Mononuclear cell (primary cell): ENCODE data around the gene TEX54. TPM values are rescaled to one million over a fixed set of nuclear protein-coding genes. Genes with fewer than 3 reads are reported as not detected.
A peak's percentile ranks its signal among the peaks of the same experiment; 100 is the strongest.
"Not testable (repeated sequence)": the region's sequence is repeated elsewhere in the genome, so short reads cannot be mapped to it uniquely, and the experiment has no call there.

Experiments
- H3K27me3 ChIP-seq: 2 replicates; pipeline ENCODE4 v1.6.0; 2011; ENCODE audit warnings: low read length, control low read depth; ENCODE audit not compliant: insufficient read depth
- H3K4me1 ChIP-seq: 2 replicates; pipeline ENCODE4 v1.5.1; 2011; ENCODE audit warnings: mild to moderate bottlenecking, low read length, control low read depth; ENCODE audit not compliant: insufficient read depth
- H3K4me3 ChIP-seq: 2 replicates; pipeline ENCODE4 v1.5.1; 2011; ENCODE audit warnings: mild to moderate bottlenecking, low read length, moderate library complexity
- H3K9me3 ChIP-seq: 2 replicates; pipeline ENCODE4 v1.5.1; 2011; ENCODE audit warnings: low read depth, mild to moderate bottlenecking, control low read depth, low read length
- total RNA-seq: library from RNA; depleted of rRNA; stranded (reverse); fragments of >200 nt; gene quantifications from one replicate; pipeline ENCODE4 v1.2.3, GENCODE V29; 2012

Gene TEX54
- total RNA-seq, 1 donor = 2.4 TPM

DNA sequence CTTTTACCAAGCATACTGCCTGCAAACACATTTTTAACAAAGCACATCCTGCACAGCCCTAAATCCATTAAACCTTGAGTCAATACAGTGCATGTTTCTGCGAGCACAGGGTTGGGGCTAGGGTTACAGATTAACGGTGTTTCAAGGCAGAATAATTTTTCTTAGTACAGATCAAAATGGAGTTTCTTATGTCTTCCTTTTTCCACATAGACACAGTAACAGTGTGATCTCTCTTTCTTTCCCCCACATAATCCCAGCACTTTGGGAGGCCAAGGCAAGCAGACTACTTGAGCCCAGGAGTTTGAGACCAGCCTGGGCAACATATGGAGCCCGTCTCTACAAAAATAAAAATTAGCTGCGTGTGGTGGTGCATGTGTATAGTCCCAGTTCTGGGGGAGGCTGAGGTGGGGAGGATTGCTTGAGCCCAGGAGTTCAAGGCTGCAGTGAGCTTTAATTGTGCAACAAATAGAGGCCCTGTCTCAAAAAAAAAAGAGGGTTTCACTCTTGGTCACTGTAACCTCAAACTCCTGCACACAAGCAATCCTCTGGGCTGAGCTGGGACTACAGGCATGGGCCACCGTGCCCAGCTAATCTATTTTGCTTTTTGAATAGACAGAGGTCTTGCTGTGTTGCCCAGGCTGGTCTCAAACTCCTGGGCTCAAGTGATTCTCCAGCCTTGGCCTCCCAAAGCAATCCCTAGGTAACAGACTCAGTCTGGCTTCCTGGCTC lies 28.4 kb upstream of the TEX54 start:
- Histone ChIP-seq H3K4me3 (no peak overlapping the region), H3K4me1 (peaks cover 20% of the 10 kb centered on the region), H3K9me3 (no peaks in the 10 kb centered on the region), H3K27me3 (no peaks in the 10 kb centered on the region)

DNA sequence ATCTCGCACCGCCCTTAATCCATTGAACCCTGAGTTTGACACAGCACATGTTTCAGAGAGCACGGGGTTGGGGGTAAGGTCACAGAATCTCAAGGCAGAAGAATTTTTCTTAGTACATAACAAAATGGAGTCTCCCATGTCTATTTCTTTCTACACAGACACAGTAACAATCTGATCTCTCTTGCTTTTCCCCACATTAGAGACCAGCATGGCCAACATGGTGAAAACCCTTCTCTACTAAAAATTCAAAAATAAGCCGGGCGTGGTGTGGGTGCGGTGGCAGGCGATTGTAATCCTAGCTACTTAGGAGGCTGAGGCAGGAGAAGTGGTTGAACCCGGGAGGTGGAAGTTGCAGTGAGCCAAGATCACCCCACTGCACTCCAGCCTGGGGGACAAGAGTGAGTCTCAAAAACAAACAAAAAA lies 26.7 kb upstream of the TEX54 start:
- not testable (repeated sequence) for H3K9me3 ChIP-seq, H3K27me3 ChIP-seq, H3K4me3 ChIP-seq
- H3K4me1 ChIP-seq = peaks cover 31% of the 10 kb centered on the region

DNA sequence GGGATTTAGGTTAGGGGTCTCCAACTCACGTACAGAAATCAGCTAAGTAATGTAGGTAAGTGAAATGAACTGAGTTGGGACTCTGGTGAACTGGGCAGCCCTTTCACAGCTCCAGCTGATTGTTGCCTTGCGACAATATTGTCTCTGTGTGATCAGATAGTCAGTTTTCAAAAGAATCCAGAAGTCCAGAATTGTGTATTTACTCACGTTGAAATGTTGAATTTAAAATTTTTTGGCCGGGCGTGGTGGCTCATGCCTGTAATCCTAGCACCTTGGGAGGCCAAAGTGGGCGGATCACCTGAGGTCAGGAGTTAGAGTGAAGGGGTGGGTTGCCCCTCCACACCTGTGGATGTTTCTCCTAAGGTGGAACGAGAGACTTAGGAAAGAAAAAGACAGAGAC lies 25.6 kb upstream of the TEX54 start:
- H3K27me3 ChIP-seq = no peaks in the 10 kb centered on the region
- no peak overlapping the region for H3K4me3 ChIP-seq
- peaks cover 42% of the 10 kb centered on the region for H3K4me1 ChIP-seq
- H3K9me3 ChIP-seq = no peaks in the 10 kb centered on the region

DNA sequence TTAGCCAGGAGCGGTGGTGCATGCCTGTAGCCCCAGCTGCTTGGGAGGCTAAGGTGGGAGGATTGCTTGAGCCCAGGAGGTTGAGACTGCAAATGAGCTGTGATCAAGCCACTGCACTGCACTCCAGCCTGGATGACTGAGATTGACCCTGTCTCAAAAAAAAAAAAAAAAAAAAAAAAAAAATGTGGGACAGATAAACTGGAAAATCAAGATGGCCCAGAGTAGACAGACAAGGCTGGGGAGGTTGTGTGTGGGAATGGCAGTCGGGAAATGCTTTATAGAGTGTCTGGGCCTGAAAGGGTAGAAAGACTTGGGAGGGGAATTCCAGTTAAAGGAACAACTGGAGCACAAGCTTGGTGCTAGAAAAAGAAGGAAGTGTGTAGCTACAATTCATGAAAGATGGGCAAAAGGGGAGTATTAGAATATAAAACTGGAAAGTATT lies 24.9 kb upstream of the TEX54 start:
- no peaks in the 10 kb centered on the region for H3K9me3 ChIP-seq
- H3K4me1 ChIP-seq = peaks cover 43% of the 10 kb centered on the region
- no peak overlapping the region for H3K4me3 ChIP-seq
- no peaks in the 10 kb centered on the region for H3K27me3 ChIP-seq

DNA sequence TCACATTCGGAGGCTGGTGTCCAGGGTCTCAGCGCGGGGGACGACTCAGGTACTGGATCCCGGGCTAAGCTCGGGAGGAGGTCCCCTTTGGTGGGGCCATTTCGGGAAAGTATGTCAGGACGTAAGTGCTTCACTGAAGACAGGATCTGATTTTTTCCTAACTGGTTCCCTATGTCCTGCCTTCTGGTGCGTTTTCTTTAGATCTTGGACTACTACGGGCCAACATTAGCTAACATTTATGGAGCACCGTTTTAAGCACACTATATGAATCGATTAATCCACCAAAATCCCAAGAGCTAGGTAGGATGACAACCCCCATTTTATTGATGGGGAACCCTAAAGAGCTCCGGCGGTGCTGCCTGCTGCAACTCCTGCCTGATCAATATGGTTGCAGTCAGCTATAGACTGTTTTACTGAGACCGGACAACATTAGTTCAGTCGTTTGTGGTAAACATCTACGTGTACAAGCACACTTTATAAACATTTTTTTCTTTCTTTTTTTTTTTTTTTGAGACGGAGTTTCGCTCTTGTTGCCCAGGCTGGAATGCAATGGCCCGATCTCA lies 23.8 kb upstream of the TEX54 start:
- Histone ChIP-seq H3K4me3 (peak overlapping the region; percentile 79), H3K9me3 (no peaks in the 10 kb centered on the region), H3K4me1 (peaks cover 49% of the 10 kb centered on the region), H3K27me3 (no peaks in the 10 kb centered on the region)

DNA sequence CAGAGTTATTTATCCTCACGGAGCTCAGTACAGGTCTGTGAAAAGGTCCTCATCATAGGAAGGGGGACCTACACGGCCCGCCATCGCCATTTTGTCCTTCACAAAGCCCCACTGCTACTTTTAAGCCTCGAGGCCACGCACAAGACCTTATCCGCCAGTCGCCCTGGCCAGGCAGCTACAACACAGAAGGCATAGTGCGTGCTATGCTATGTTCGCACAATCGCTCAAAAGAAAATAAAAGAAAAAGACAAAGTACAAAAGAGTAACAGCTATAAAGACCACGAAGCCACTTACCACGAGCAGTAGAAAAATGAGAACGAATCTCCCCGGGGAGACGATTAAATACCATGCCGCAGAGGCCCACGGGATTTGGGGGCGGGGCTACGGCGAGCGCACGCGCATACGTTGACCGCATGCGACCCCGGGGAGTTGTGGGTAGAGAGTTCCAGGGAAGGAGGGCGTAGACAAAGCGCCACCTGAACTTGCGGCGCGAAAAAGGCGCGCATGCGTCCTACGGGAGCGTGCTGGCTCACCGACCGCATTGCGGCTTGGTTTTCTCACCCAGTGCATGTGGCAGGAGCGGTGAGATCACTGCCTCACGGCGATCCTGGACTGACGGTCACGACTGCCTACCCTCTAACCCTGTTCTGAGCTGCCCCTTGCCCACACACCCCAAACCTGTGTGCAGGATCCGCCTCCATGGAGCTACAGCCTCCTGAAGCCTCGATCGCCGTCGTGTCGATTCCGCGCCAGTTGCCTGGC lies 23.1 kb upstream of the TEX54 start:
- H3K27me3 ChIP-seq = no peaks in the 10 kb centered on the region

DNA sequence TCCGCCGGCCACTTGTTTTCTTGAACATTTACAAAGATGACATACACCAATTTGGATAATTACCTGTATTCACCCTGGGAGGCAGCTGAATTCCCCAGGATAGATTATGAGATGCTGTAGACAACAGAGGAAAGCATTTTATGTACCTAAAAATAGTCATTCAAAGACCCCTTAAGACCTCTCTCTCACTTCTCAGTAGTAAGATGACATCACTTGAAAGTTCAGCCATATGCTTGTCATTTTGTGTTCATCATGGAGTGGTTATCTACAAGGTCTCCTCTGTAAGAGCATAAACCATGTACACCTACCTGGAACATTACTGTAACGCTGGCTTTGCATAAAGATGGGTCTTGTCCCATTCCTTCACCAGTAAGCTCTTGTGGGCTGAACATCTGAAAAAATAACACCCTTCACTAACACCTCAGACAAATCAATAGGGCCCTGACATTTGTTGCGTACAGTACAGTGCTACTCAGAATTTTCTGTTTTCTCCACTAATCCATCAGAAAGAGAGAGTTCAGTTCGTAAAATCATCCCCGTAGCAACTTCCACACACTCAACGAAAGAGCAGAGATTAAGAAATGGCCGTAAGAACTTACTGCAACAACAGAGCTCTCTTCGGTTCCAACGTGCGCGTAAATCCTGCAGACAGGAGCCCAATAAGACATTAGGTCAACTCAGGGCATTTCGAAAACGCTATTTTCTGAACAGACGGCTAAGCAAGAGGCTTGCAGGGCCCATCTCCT lies 22.4 kb upstream of the TEX54 start:
- H3K27me3 ChIP-seq = no peaks in the 10 kb centered on the region
- no peaks in the 10 kb centered on the region for H3K9me3 ChIP-seq
- peak overlapping the region; percentile 79 for H3K4me3 ChIP-seq
- peaks cover 49% of the 10 kb centered on the region for H3K4me1 ChIP-seq

More for the DNA sequence above, 23.1 kb upstream of the TEX54 start:
- Histone ChIP-seq H3K4me3 (peak overlapping the region; percentile 79), H3K9me3 (no peaks in the 10 kb centered on the region), H3K4me1 (peaks cover 49% of the 10 kb centered on the region)

DNA sequence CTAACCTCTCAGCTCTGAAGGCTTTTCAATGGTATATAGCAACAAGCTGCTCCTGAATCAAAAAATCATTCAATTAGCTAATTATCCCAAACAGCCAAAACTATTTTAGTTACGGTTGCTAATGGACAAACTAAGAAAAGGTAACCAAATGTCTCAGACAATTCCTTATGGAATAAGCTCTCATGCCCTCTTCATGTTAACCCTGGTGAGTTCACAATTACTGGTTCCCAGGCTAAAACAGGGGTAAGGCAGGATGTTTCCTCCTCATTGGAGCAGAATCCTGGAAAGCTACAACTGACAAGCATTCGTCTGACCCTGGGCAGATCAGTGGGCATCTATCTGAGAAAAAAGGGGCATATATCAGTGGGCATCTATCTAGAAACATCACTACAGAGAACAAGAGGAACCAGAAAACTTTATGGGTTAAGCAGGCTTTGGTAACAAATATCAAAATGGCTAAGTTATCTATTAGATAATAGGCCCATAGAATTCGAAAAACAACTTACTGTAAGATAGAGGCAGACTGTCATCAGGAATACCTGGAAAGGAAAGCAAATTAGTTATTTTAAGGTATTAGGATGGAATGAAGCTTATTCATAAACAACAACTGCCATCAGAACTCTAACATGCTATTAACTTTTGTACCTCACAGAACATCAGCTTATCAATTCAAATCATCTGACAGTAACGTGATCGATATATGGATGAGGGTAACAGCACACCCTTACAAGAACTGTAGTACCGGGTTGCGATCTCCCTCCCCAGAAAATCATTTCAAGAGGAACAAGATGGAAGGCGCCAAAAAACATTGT lies 21.6 kb upstream of the TEX54 start:
- H3K9me3 ChIP-seq = no peaks in the 10 kb centered on the region
- peaks cover 49% of the 10 kb centered on the region for H3K4me1 ChIP-seq
- peak overlapping the region; percentile 79 for H3K4me3 ChIP-seq
- no peaks in the 10 kb centered on the region for H3K27me3 ChIP-seq

DNA sequence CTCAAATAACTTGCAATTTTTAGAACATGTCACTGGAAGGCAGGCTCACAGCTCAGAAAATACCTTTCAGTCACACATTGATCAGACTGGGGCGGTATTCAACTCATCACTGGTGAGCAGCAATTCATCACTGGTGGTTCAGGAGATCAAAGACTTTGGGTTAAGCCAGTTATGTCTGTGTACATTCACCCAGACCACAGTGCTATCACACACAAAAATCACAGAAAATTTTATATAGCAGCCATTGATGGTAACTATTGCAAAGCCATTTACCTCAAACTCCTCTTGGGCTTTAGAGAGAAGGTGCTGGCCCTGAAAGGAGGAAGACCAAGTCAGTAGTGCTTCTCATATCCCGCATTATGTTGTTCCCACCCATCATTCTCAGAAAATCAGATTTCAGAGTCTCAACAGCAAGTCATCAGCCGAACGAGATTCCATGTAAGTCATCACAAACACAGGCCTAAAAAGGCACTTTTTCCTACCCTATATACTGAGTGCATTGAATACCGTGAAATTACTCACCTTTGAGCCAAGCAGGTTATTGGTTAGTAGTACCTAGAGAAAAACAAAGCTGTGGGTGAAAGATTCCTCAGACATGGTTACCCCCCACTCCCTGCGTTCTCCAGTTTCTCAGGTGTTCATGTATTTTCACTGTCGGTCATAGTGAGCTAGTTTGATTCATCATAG lies 20.8 kb upstream of the TEX54 start:
- H3K4me3 ChIP-seq = no peak overlapping the region
- H3K9me3 ChIP-seq = no peaks in the 10 kb centered on the region
- H3K4me1 ChIP-seq = peaks cover 49% of the 10 kb centered on the region
- H3K27me3 ChIP-seq = no peaks in the 10 kb centered on the region

DNA sequence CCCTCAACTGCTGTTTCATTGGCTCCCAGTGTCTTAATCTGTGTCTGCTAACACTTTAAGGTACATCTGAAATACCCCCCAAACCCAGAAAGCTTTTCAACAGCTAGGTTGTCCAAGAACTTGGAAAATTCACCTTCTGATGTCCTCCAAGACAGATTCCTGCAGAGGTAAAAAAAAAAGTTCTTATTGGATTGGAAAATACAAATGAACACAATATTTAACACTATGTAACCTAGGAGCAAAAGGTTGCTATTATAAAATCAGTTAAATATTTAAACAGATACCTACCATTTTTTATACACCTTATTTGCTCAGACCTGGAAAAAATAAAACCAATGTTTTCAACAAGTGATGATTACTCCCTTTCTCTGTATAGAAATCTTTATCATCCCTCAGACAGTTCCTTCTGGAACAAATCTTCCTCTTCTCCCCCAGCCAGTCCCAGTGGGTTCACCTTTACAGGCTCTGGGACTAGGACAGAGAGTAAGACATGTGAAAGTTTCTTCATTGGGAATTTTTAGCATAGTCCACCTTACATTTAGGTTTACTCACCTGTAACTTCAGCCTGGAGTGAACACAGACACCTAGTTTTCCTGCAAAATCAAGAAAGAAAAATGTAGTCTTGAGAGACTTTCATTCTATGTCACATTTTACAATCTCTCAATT lies 20.0 kb upstream of the TEX54 start:
- Histone ChIP-seq H3K9me3 (no peaks in the 10 kb centered on the region), H3K4me1 (peaks cover 49% of the 10 kb centered on the region), H3K27me3 (no peaks in the 10 kb centered on the region), H3K4me3 (no peak overlapping the region)

DNA sequence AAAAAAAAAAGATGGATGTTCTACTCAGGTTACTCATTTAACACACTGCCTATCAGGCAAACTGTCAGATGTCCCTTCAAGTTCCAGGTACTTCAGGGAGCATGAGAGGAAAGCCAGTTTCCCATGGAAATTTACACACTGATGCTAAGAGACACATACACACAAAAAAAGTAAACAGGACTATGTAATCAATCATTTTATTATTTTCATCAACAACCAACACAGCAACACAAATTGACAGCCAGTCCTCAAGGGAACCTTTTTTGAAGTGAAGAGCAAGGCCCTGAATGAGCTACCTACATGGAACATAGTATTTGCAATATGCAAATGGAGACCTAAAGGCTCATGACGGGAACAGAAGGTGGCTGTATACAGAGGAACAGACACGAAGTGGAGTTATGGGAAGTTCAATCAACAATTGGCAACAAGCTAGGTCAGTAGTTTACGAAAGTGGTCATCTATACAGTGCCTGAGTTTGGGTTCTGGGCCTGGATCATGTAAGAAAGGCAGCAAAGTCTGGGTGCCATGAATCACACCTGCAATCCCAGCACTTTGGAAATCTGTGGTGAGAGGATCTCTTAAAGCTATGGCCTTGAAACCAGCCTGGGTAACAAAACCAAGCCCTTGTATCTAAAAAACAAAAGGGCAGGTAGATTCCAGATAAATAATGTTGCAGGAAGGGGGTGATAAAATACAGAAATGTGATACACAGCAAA lies 19.3 kb upstream of the TEX54 start:
- Histone ChIP-seq H3K4me1 (peaks cover 42% of the 10 kb centered on the region), H3K27me3 (no peaks in the 10 kb centered on the region), H3K4me3 (no peak overlapping the region), H3K9me3 (no peaks in the 10 kb centered on the region)

DNA sequence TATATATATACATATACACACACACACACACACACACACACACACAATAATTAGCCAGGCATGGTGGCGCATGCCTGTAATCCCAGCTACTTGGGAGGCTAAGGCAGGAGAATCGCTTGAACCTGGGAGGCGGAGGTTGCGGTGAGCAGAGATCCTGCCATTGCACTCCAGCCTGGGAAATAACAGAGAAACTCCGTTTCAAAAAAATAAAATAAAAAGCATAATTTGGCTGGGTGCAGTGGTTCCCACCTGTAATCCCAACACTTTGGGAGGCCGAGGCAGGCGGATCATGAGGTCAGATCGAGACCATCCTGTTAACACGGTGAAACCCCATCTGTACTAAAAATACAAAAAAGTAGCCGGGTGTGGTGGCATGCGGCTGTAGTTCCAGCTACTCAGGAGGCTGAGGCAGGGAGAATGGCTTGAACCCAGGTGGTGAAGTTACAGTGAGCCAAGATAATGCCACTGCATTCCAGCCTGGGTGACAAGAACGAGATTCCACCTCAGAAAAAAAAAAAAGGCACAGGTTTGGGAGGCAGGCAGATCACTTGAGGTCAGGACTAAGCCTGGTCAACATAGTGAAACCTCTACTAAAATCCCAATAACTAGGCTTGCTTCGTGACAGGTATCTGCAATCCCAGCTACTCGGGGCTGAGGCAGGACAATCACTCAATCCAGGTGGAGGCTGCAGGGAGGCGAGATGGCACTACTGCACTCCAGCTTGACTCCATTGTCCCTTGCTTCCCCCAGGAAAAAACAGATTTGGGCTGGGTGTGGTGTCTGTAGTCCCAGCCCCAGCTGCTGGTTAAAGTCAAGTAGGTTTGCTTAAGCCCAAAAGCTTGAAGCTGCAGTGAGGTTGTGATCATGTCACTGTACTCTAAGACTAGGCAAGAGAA lies 18.5 kb upstream of the TEX54 start:
- Histone ChIP-seq H3K9me3 (no peaks in the 10 kb centered on the region), H3K27me3 (no peaks in the 10 kb centered on the region), H3K4me3 (no peak overlapping the region), H3K4me1 (peaks cover 34% of the 10 kb centered on the region)
